Measurements from ENCODE around the gene TUBGCP5.
A peak's percentile ranks its signal among the peaks of the same experiment; 100 is the strongest.
"Not testable (repeated sequence)": the region's sequence is repeated elsewhere in the genome, so short reads cannot be mapped to it uniquely, and the experiment has no call there.

The TUBGCP5 gene

GRCh38 chr15:23039143-23039916 lies at the start of gene TUBGCP5:
TSS of gene TUBGCP5 (minus strand) at chr15:23039569. CDS start at chr15:23039543, 26 bp downstream.
- DNase-seq = peak; percentile 96

GRCh38 chr15:23083115-23083514 lies 43.7 kb upstream of the TUBGCP5 start:
- DNase-seq = no peak

GRCh38 chr15:23081996-23082737 lies 42.8 kb upstream of the TUBGCP5 start:
- DNase-seq = not testable (repeated sequence)

DNA sequence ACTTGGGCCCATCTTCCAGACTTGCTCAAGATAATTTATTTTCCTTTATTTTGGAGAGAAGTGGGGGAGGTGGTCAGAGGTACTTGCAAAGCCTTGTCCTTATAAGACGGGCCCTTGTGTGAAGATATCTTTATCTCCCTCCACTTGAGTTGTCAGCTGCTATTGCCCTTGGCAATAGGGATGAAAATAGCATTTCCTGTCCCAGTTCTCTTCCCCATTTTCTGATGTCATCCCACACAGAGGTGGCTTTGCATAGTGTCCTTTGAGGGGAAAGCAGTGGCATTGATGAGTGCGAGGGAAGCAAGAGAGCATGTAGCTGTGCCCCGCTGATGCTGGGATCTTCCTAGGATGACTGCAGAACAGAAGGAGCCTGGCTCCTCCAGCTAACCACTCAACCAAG lies 41.9 kb upstream of the TUBGCP5 start:
- DNase-seq = no peak

DNA sequence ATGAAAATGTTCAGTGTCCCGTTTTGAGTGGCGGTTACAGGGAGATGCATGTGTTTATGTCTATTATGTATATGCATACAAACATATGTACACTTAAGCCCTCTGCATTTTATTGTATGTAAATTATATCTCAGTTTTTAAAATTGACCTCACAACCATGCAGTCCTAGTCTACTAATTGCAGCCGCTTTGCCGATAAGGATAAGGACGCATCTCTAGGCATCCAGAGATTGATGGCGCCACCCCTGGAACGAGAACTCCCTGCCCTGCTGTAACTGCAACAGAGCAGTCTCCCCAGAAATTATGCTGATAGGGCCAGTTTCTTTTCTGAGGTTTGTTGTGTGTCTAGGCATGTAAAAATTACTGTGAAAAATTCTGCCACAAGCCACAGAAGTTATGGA lies 40.4 kb upstream of the TUBGCP5 start:
- no peak for DNase-seq

DNA sequence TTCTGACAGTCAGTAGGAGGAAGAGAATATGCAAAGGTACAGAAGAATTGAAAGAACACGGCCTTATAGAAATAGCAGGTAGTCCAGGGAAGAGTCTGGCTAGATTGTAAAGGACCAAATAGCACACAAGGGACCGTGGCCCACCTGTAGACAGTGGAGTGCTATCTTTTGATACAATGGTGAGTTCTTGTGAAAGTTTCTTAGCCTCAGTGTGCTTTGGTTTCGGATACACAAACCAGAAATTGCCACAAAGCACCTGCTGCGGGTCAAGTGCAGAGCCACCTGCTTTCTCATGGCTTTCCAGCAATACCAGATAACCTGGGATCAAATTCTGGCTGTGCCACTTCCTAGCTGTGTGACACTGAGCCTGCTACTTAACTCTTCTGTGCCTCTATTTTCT lies 36.6 kb upstream of the TUBGCP5 start:
- DNase-seq = no peak

DNA sequence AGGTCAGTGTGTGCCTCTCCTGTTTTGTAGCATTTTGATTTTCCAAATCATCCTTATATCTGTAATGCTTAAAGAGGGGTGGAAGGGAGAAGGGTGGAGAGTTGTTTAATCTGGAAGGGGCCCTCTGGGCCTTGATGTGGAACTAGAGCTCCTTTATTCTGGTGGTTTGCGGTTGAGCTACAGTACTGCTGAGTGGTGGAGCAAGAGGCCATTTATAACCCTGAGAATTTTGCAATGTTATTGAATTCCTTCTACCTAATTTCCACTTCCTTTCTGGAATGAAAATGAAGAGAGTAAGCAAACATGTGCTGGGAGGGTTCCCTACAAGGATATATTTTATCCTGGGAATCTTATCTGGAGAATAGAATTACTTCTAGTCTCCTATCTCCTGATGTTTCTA lies 35.3 kb upstream of the TUBGCP5 start:
- DNase-seq = no peak

DNA sequence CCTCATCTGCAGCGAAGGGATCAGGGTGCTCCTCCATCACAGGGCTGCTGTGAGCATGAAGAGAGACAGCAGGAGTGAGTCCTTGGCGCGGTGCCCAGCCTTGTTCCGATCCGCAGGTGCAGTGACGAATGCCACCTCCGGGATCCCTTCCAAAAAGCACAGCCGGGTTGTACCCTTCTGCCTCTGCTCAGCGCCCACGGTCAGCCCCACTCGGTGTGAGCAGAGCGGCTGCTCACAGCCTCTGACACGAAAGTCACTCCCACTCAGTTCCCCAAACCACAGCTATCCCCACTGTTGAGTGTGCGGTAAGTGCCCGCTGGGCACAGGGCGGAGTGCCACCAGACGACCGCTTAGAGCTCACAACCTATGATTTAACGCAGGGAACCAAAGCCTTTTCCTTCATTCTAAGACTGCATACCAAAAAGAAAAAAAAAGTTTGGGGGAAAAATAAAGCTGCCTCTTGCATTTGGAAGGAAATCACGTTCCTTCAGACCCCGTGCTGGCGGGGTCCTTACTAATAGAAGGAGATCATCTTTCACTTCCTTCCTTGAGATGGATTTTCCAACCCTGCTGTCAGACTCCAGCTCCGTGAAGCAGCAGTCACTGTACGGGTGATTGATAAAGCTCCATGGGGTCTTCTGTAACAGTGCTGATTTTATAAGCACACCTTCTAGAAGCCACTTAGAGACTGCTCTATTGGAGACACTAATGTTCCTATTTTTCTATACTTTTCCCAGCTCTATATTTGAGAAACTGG lies 34.7 kb upstream of the TUBGCP5 start:
- no peak for DNase-seq

- DNase-seq = no peak
These were observed 33.3 kb upstream of the TUBGCP5 start for GRCh38 chr15:23072633-23073032.

DNA sequence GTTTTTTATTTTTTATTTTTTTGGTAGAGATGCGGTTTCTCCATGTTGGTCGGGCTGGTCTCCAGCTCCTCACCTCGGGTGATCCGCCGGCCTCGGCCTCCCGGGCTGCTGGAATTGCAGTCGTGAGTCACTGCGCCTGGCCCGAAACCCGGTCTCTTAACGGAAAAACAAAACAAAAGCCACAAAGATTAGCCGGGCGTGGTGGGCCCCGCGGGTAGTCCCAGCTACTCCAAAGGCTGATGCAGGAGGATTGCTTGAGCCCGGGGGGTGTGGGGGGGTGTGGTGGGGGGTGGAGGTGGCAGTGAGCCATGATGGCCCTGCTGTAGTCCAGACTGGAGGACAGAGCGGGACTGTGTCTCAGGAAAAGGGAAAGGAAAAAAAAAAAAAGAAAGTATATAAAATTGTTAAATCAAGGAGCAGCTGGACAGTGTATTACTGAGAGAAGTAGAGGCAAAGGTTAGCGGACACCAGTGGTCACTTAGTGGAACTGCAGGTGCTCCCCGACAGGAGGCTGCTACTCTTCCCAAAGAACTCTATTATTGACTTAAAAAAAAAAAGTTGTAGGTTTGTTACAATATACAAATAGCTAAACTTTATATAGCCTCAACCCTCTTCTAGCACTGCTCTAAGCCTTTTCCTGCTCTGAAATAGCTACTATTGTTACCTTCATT lies 30.3 kb upstream of the TUBGCP5 start:
- no peak for DNase-seq

DNA sequence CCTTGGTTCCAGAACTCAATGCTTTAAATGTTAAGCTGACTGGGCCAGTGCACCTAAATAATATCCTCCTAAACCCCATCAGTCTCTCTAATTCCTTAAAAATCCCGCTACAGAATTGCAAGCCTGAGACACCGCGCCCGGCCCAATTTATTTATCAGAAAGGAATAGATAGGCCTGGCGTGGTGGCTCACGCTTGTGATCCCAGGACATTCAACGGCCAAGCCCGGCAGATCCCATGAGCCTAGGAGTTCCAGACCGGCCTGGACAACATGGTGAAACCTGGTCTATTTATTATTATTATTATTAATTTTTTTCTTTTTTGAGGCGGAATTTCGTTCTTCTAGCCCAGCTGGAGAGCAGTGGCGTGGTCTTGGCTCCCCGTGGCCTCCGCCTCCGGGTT lies 28.0 kb upstream of the TUBGCP5 start:
- DNase-seq = no peak

DNA sequence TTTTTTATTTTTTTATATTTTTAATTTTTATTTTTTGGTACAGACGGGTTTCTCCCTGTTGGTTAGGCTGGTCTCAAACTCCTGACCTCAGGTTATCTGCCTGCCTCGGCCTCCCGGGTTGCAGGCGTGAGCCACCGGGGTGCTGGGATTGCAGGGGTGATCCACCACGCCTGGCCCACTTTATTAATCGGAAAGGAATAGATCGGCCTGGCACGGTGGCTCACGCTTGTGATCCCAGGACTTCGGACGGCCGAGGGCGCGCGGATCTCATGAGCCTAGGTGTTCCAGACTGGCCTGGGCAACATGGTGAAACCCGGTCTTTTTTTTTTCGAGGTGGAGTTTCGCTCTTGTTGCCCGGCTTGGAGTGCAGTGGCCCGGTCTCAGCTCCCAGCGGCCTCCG lies 26.5 kb upstream of the TUBGCP5 start:
- no peak for DNase-seq

GRCh38 chr15:23064156-23064555 lies 24.8 kb upstream of the TUBGCP5 start:
- no peak for DNase-seq

- no peak for DNase-seq
These were observed 18.3 kb upstream of the TUBGCP5 start for GRCh38 chr15:23057707-23058106.

DNA sequence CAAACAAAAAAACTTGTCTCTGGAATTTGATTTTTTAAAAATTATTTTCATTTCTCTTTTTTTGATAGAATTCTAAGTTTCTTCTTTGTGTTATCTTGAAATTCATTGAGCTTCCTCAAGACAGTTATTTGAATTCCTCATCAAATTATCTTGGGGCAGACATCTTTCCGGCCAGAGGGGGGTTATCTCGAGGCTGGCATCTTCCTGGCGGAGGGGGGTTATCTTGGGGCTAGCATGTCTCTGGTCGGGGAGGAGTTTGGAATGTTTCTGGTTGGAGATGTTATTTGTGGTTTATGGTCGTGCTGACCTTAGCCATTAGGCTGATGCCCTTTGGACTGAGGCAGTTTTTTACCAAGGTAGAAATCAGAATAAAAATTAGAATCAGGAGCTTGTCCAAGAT lies 15.9 kb upstream of the TUBGCP5 start:
- DNase-seq = no peak

DNA sequence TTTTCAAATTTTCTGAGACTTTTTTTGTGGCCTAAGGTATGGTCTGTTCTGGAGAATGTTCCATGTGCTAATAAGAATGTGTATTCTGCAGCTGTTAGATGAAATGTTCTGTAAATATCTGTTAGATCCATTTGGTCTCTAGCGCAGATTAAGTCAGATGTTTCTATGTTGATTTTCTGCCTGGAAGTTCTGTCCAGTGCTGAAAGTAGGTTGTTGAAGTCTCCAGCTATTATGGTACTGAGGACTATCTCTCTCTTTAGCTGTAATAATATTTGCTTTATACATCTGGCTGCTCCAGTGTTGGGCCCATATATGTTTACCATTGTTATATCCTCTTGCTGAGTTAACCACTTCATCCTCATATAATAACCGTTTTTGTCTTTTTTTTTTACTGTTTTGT lies 13.2 kb upstream of the TUBGCP5 start:
- no peak for DNase-seq

GRCh38 chr15:23050708-23051107 lies 11.3 kb upstream of the TUBGCP5 start:
- no peak for DNase-seq

GRCh38 chr15:23049984-23050628 lies 10.7 kb upstream of the TUBGCP5 start:
- no peak for DNase-seq

DNA sequence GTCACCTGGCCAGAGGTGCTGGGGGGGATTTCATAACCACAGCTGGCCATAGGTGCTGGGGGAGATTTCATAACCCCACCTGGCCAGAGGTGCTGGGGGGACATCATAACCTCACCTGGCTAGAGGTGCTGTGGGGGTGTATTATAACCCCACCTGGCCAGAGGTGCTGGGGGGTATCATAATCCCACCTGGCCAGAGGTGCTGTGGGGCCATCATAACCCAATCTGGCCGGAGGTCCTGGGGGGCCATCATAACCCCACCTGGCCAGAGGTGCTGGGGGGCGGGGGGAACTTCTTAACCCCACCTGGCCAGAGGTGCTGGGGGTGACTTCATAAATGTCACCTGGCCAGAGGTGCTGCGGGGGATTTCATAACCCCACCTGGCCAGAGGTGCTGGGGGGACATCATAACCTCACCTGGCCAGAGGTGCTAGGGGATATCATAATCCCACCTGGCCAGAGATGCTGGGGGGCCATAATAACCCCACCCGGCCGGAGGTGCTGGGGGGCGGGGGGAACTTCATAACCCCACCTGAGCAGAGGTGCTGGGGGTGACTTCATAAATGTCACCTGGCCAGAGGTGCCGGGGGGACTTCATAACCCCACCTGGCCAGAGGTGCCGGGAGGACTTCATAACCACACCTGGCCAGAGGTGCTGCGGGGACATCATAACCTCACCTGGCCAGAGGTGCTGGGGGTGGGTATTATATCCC lies 9.4 kb upstream of the TUBGCP5 start:
- not testable (repeated sequence) for DNase-seq

- DNase-seq = not testable (repeated sequence)
These were observed 4.6 kb upstream of the TUBGCP5 start for GRCh38 chr15:23043987-23044386.

- DNase-seq = not testable (repeated sequence)
These were observed 4.2 kb upstream of the TUBGCP5 start for GRCh38 chr15:23043535-23043934.

GRCh38 chr15:23041736-23042135 lies 2.4 kb upstream of the TUBGCP5 start:
- DNase-seq = not testable (repeated sequence)
